Endothelial cell of umbilical vein (primary cell): ENCODE results near the gene PDCD1. TPM values are rescaled to one million over a fixed set of nuclear protein-coding genes. Genes with fewer than 3 reads are reported as not detected.

Experiments
- BruUV-seq: library from RNA; stranded (reverse); fragments of 400-500 nt; replicated peaks from 2 replicates; lab custom pipeline; 2021; lab: Mats Ljungman, UMichigan
- CTCF ChIA-PET: fragments of 300-600, 350-600 bp; sonication (Branson Sonifier 250); formaldehyde crosslinking; loops from one replicate; lab custom pipeline; 2021; ENCODE audit warnings: antibody characterized with exemption, inconsistent platforms; lab: Charles Lee
- POLR2A ChIA-PET: fragments of 300-600, 350-600 bp; sonication (Branson Sonifier 250); formaldehyde crosslinking; loops from one replicate; lab custom pipeline; 2021; ENCODE audit warnings: antibody characterized with exemption, inconsistent platforms; lab: Charles Lee
- DNase-seq: peaks from one replicate; pipeline ENCODE4 v3.0.0-alpha.2; 2011; ENCODE audit warnings: low read depth, low spot score
- FAIRE-seq: peaks from 2 replicates; lab custom pipeline; 2011; peaks lifted over from hg19 to GRCh38; lab: Jason Lieb, UNC
- H2AFZ ChIP-seq: 2 replicates; pipeline ENCODE4 v1.6.0; 2012; ENCODE audit warnings: low read depth, low read length, control low read depth, inconsistent platforms
- H3K27ac ChIP-seq: 2 replicates; pipeline ENCODE4 v1.5.1; 2011; ENCODE audit warnings: low read depth, mild to moderate bottlenecking, control low read depth, low read length, moderate library complexity; ENCODE audit not compliant: insufficient read depth
- H3K27me3 ChIP-seq, 2 experiments: 2 replicates each; pipeline versions ENCODE4 v1.6.0 to v1.6.1; 2011; ENCODE audit warnings: low read length in 2 of 2, mixed read lengths in 1 of 2; ENCODE audit not compliant: control insufficient read depth in 2 of 2, insufficient read depth in 2 of 2
- H3K36me3 ChIP-seq, 2 experiments: 2 replicates in 1 of 2; 3 replicates in 1 of 2; pipeline ENCODE4 v1.5.1; 2011; ENCODE audit warnings: low read length in 2 of 2, mild to moderate bottlenecking in 1 of 2, moderate library complexity in 1 of 2; ENCODE audit not compliant: control insufficient read depth in 2 of 2, insufficient read depth in 2 of 2; ENCODE audit errors: extremely low read depth in 1 of 2
- H3K4me1 ChIP-seq: 3 replicates; pipeline ENCODE4 v1.5.1; 2011; ENCODE audit warnings: mild to moderate bottlenecking, low read length; ENCODE audit not compliant: control insufficient read depth, insufficient read depth; ENCODE audit errors: extremely low read depth
- H3K4me2 ChIP-seq: 2 replicates; pipeline ENCODE4 v1.6.1; 2011; ENCODE audit warnings: low read length, control low read depth, mixed read lengths; ENCODE audit not compliant: insufficient read depth
- H3K4me3 ChIP-seq, 3 experiments: fragments of 200-600 bp in 1 of 3; sonication (generic), shearing (Covaris generic) in 1 of 3; replicated peaks in 1 of 3; 2 replicates each; pipeline ENCODE4 v1.5.1; 2011 to 2016; ENCODE audit warnings: control low read depth in 3 of 3, low read length in 3 of 3, mild to moderate bottlenecking in 2 of 3, inconsistent platforms in 1 of 3, low read depth in 1 of 3, moderate library complexity in 1 of 3; ENCODE audit not compliant: insufficient read depth in 1 of 3
- H3K79me2 ChIP-seq: 2 replicates; pipeline ENCODE4 v1.6.0; 2012; ENCODE audit warnings: low read length, inconsistent platforms; ENCODE audit not compliant: control insufficient read depth, insufficient read depth
- H3K9ac ChIP-seq: replicated peaks from 2 replicates; pipeline ENCODE3; 2011; ENCODE audit warnings: low read length, control low read depth; ENCODE audit not compliant: insufficient read depth; ENCODE audit errors: extremely low read depth
- H3K9me1 ChIP-seq: replicated peaks from 3 replicates; pipeline ENCODE4 v1.6.0; 2011; ENCODE audit warnings: mild to moderate bottlenecking, low read length; ENCODE audit not compliant: control insufficient read depth, insufficient read depth; ENCODE audit errors: extremely low read depth
- H3K9me3 ChIP-seq: replicated peaks from 2 replicates; pipeline ENCODE4 v1.5.1; 2012; ENCODE audit warnings: low read length, inconsistent platforms; ENCODE audit not compliant: control insufficient read depth, insufficient read depth
- H4K20me1 ChIP-seq: replicated peaks from 2 replicates; pipeline ENCODE3; 2011; ENCODE audit warnings: mild to moderate bottlenecking, low read length; ENCODE audit not compliant: control insufficient read depth, insufficient read depth; ENCODE audit errors: extremely low read depth
- CTCF ChIP-seq, 2 donors: IDR thresholded peaks; 1 replicate in 1 of 2; 2 replicates in 1 of 2; pipeline ENCODE4 v1.5.1; 2011; ENCODE audit warnings: low read length in 2 of 2, mild to moderate bottlenecking in 2 of 2, moderate library complexity in 2 of 2, control low read depth in 1 of 2, inconsistent platforms in 1 of 2, low read depth in 1 of 2; ENCODE audit not compliant: insufficient read depth in 1 of 2; ENCODE audit errors: extremely low read depth in 1 of 2
- EZH2 ChIP-seq: IDR thresholded peaks from 2 replicates; pipeline ENCODE4 v1.6.1; 2012; ENCODE audit warnings: borderline replicate concordance, low read depth, mild to moderate bottlenecking, moderate library complexity, low read length, inconsistent platforms; ENCODE audit not compliant: severe bottlenecking
- FOS ChIP-seq: IDR thresholded peaks from 2 replicates; pipeline ENCODE4 v1.6.1; 2011; ENCODE audit warnings: mild to moderate bottlenecking, low read length, moderate library complexity, borderline replicate concordance; ENCODE audit not compliant: insufficient read depth
- GATA2 ChIP-seq: IDR thresholded peaks from 2 replicates; pipeline ENCODE4 v1.7.0; 2011; ENCODE audit warnings: low read depth, mild to moderate bottlenecking, moderate library complexity, mixed read lengths, low read length; ENCODE audit not compliant: insufficient read length, insufficient read depth
- JUN ChIP-seq: IDR thresholded peaks from 2 replicates; pipeline ENCODE4 v1.6.1; 2011; ENCODE audit warnings: borderline replicate concordance, low read depth; ENCODE audit not compliant: insufficient read length, insufficient read depth
- MAX ChIP-seq: IDR thresholded peaks from 2 replicates; pipeline ENCODE4 v1.6.1; 2011; ENCODE audit not compliant: insufficient read depth, insufficient read length
- MYC ChIP-seq: IDR thresholded peaks from one replicate; pipeline ENCODE4 v1.6.1; 2011; ENCODE audit warnings: mild to moderate bottlenecking, low read depth, low read length
- POLR2A ChIP-seq: IDR thresholded peaks from 2 replicates; pipeline ENCODE4 v1.6.1; 2012; ENCODE audit warnings: low read depth, mild to moderate bottlenecking, control low read depth, low read length
- POLR2AphosphoS5 ChIP-seq: IDR thresholded peaks from 2 replicates; pipeline ENCODE4 v1.6.1; 2012; ENCODE audit warnings: low read depth, mild to moderate bottlenecking, control low read depth, low read length, moderate library complexity; ENCODE audit not compliant: insufficient read depth
- dilution Hi-C: fragments of 300-500 bp; cut with MboI; formaldehyde crosslinking; loops from one replicate; pipeline ENCODE4 v1.15.0; 2019; ENCODE audit warnings: low sequenced_read_pairs; ENCODE audit not compliant: extremely low pct_ligation_motif_present
- intact Hi-C: fragments of 100-400 bp; cut with micrococcal nuclease; formaldehyde crosslinking; loops from one replicate; pipeline ENCODE4 v1.10.0; 2022
- polyA plus RNA-seq, 4 experiments: library from polyadenylated mRNA; depleted of rRNA in 3 of 4; stranded (reverse) in 3 of 4; unstranded in 1 of 4; fragments of >200 nt; gene quantifications; 2 replicates each; pipeline versions ENCODE4 v1.2.1 to v1.2.3, GENCODE V29; 2011 to 2012; ENCODE audit warnings: missing spikeins in 1 of 4
- total RNA-seq: library from RNA; stranded (reverse); gene quantifications from 2 replicates; pipeline ENCODE4 v1.2.3, GENCODE V29; 2021

The PDCD1 gene
- total and polyA plus RNA-seq, 2 donors (not counting 3 experiments of a cell fraction or from before 2014, with no cell fraction given), result not detected

GRCh38 chr2:241904011-241904718 is 45.5 kb upstream of the PDCD1 start:
- no peak for FAIRE-seq

More at GRCh38 chr2:241904011-241904718, 45.5 kb upstream of the PDCD1 start:
- no peaks in the 10 kb centered on the region for H3K4me1 ChIP-seq
- TF ChIP-seq POLR2AphosphoS5 (no peak), MYC (no peak), MAX (no peak), JUN (no peak), POLR2A (no peak), EZH2 (no peak), CTCF (IDR thresholded peaks at IDR 0.05; ENCODE audit: extremely low read depth in 1 of 2, insufficient read depth in 1 of 2, low read depth in 1 of 2, low read length in 2 of 2) (no peak), FOS (no peak), GATA2 (no peak)
- H3K27ac ChIP-seq, result no peak overlapping the region
- H3K9me1 ChIP-seq, result no peaks in the 10 kb centered on the region
- H3K27me3 ChIP-seq, result peaks cover 2% of the 10 kb centered on the region in 2 experiments
- ChIA-PET POLR2A (no interaction called here), CTCF (no interaction called here)
- no peak for DNase-seq
- no peaks in the 10 kb centered on the region for H3K36me3 ChIP-seq
- H3K4me3 ChIP-seq, result no peak overlapping the region
- dilution Hi-C loops, result no loop called here
- no peak overlapping the region for H3K4me2 ChIP-seq
- intact Hi-C loops, result no loop called here
- H3K79me2 ChIP-seq, result no peaks in the 10 kb centered on the region
- no TSS peak for BruUV-seq
- H2AFZ ChIP-seq, result no peak overlapping the region
- no peak overlapping the region for H3K9ac ChIP-seq
- H3K9me3 ChIP-seq, result no peaks in the 10 kb centered on the region
- H4K20me1 ChIP-seq, result no peaks in the 10 kb centered on the region
